Measurements from ENCODE around the gene DUS1L. TPM values are rescaled to one million over a fixed set of nuclear protein-coding genes. Genes with fewer than 3 reads are reported as not detected.

The DUS1L gene
- total RNA-seq, 1 experiment from 2014 or later: 126 TPM

DNA sequence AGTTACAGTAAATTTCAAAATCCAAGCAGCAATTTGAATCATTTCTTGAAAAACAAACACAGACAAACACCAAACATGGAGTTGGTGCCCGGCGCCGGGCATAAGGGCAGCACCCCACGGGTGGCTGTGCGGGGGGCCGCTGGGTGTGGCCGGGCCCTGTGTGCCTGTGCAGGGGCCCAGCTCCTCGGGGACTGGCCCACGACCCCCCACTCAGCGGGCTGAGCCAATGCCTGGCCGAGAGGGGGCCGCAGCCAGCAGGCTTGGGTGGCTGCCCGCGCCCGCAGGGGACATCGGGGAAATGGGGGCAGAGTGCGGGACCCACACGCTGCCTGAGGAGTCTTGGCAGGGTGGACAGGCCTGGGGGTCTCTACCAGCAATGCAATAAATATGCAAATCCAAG is 12.8 kb upstream of the DUS1L start:
- no peak for DNase-seq
- peaks cover 51% of the 10 kb centered on the region for H3K36me3 ChIP-seq
- H3K4me1 ChIP-seq: no peaks in the 10 kb centered on the region
- no peak overlapping the region for H3K27ac ChIP-seq
- H3K27me3 ChIP-seq: no peaks in the 10 kb centered on the region
- no peak overlapping the region for H3K4me3 ChIP-seq
- no peaks in the 10 kb centered on the region for H3K9me3 ChIP-seq (replicated peaks)

DNA sequence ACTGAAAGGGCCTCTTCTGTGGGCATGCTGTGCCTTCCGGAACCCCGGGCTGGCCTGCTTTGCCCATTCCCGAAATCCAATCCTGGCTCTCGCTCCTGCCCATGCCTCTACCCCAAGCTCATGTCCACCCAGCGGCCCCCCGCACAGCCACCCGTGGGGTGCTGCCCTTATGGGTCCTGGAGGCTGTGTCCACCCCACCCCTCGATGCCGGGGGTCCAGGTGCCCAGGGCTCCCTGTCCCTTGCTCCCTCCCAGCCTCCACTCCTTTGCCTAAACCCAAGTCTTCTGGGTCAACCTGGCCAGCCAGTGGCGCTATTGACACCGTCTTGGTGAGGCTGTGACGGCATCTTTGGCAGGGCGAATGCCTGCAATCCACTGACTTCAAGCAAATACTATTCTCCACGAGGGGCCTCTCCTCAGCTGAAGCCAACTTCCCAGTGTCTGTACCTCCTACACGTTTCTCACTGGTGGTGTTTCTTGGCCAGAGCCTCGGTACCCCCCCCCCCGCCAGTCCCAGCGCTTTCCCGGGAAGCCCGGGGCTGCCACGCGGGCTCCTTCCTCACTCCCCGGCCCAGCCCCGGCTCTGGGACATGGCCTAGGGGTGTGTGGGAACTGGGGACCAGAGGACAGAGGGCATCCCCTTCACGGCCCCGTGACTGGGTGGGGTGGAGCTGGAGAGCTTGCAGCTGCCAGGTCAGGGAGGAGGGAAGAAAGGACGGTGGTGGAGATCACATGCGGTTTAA is 12.2 kb upstream of the DUS1L start:
- no peak for DNase-seq
- H3K27me3 ChIP-seq: no peaks in the 10 kb centered on the region
- H3K36me3 ChIP-seq: peaks cover 44% of the 10 kb centered on the region
- H3K4me1 ChIP-seq: no peaks in the 10 kb centered on the region
- H3K9me3 ChIP-seq (replicated peaks): no peaks in the 10 kb centered on the region
- H3K4me3 ChIP-seq: no peak overlapping the region
- H3K27ac ChIP-seq: no peak overlapping the region

DNA sequence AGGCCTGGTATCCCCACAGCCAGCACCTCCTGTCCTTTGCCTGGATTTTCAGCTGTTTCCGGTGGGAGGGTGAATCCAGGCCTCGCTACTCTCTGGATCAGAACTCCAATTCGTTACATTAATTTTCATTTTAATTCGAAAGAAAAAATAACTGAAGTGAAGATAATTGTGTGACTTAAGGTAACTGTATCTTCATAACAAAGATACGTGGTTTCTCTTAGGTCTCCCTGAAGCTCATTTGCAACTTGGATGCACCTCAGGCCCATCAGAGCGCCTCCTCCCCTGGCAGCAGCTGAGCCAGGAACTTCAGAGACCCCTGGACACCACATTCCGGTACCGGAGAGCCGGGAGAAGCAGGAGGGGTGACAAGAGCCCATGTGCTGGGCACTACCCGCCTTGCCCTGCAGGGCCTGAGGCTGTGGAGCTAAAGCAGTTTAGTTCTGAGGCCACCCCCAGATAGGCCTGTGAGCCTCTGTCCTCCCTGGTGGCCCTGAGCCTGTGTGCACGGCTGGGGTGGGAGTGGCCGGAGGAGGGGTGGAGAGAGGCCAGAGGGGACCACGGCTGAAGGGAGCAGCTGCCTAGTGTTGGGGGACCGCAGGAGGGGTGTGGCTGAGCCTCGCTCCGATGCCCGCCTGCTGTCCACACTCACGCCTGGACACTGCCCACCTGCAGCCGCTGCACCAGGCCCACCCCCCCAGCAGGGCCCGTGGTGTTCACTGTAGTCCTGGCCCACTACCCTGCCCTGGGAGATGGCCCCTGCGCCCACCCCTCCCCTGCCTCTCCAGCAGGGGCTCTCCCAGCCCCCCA is 11.4 kb upstream of the DUS1L start:
- H3K36me3 ChIP-seq: peaks cover 36% of the 10 kb centered on the region
- no peak overlapping the region for H3K27ac ChIP-seq
- DNase-seq: no peak
- H3K27me3 ChIP-seq: no peaks in the 10 kb centered on the region
- no peak overlapping the region for H3K4me3 ChIP-seq
- no peaks in the 10 kb centered on the region for H3K4me1 ChIP-seq
- H3K9me3 ChIP-seq (replicated peaks): no peaks in the 10 kb centered on the region

DNA sequence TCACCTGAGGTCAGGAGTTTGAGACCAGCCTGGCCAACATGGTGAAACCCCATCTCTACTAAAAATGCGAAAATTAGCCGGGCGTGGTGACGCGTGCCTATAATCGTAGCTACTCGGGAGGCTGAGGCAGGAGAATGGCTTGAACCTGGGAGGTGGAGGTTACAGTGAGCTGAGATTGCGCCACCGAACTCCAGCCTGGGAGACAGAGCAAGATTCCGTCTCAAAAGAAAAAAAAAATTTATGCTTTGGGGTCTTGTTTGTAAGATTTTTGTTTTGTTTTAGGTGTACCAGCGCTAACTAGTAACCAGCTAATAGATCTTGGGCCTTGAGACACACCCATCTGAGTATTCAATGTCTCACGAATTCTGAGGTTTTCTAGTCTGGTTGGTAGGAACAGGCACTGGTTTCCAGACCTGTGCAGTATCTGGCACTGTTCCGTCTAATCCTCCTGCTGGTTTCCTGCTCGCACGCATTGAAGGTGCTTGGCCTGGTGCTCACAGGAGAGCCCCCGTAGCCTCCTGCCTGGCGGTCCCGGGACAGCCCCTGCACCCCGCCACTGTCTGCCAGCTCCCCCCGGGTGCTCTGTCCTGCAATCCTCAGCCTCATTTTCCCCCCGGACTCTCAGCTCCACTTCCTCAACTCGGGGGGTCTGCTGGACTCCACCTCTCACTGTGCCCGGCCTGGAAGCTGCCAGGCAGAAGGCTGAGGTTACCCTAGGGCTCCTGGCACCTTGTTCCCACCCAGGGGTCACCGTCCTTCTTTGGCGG is 10.6 kb upstream of the DUS1L start:
- DNase-seq: no peak
- Histone ChIP-seq H3K36me3 (peaks cover 31% of the 10 kb centered on the region), H3K9me3 (replicated peaks) (no peaks in the 10 kb centered on the region), H3K27me3 (no peaks in the 10 kb centered on the region), H3K4me3 (no peak overlapping the region), H3K27ac (no peak overlapping the region), H3K4me1 (no peaks in the 10 kb centered on the region)

DNA sequence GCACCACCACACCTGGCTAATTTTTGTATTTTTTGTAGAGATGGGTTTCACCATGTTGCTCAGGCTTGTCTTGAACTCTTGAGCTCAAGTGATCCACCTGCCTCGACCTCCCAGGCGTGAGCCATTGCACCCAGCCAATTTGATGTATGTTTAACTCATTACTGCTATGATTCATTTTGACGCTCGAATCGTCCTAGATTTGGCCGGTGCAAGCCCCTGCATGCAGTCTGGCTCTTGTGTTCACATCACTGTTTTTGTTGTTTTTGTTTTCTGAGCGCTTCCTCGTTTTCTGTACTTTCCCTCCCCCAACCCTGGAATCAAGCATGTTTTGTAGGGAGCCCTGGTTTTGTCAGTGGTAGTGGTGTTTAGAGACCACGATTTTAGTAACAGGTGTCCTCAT is 7.8 kb upstream of the DUS1L start:
- H3K36me3 ChIP-seq: peaks cover 7% of the 10 kb centered on the region; the same call in 1 of the 2 replicates
- H3K9me3 ChIP-seq (replicated peaks): no peaks in the 10 kb centered on the region
- no peak for DNase-seq
- H3K27ac ChIP-seq: no peak overlapping the region
- no peaks in the 10 kb centered on the region for H3K4me1 ChIP-seq
- no peaks in the 10 kb centered on the region for H3K27me3 ChIP-seq
- no peak overlapping the region for H3K4me3 ChIP-seq

DNA sequence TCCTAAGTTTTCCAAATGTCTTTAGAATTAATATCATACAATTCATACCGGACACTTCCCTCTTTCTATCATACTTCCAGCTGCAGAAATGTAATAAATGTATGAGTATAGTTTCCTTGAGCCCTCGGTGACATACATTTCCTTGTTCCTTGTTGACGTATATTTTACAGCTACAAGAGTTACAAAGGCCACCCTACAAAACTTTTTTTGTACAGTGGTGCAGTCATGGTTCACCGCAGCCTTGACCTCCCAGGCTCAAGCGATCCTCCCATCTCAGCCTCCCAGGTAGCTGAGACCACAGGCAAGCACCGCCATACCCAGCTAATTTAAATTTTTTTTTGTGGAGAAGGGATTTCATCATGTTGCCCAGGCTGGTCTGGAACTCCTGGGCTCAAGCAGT is 7.2 kb upstream of the DUS1L start:
- DNase-seq: no peak
- Histone ChIP-seq H3K36me3 (0 out of 2 replicates have a peak, but pooled peaks cover under 1% of the 10 kb centered on the region), H3K27me3 (no peaks in the 10 kb centered on the region), H3K4me1 (no peaks in the 10 kb centered on the region), H3K9me3 (replicated peaks) (no peaks in the 10 kb centered on the region), H3K4me3 (no peak overlapping the region), H3K27ac (no peak overlapping the region)

DNA sequence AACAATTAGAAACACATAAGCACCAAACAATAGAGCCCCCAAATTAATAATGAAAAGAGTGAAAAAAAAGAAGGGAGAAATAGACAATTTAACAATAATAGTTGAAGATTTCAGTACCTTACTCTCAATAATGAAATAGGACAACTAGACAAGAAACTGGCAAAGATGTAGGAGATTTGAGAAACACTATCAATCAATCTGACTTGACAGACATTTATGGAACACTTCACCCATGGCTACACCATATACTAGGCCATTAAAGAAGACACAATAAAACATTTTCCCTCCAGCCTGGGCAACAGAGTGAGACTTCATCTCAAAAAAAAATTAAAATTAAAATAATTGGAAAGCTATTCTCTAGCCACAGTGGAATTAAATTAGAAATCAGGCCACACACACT is 5.0 kb upstream of the DUS1L start:
- no peaks in the 10 kb centered on the region for H3K36me3 ChIP-seq
- no peaks in the 10 kb centered on the region for H3K27me3 ChIP-seq
- no peak overlapping the region for H3K4me3 ChIP-seq
- H3K4me1 ChIP-seq: peaks cover 5% of the 10 kb centered on the region; the same call in 1 of the 2 replicates
- H3K27ac ChIP-seq: no peak overlapping the region
- DNase-seq: no peak
- no peaks in the 10 kb centered on the region for H3K9me3 ChIP-seq (replicated peaks)

DNA sequence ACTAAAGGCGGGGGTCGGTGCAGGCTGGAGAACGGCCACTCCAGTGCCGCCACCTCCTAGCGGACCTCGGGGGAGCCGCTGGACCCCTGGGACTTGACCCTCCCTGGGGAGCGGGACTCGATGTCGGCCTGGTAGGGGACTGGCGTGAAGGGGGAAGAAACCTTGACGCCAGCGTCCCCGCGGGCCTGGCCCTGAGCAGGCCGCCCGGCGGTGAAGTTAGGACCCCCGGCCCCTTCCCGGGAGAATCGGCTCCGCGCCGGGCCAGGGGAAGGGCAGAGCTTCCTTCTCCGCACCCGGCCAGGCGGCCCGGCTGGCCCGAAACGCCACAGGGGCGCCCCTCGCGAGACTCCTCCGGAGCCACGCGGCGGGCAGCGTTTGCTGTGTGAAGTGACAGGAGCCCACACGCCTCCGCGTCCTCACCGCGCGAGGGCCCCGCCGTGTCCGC is 389 bp downstream of the DUS1L start:
- Histone ChIP-seq H3K27me3 (no peaks in the 10 kb centered on the region), H3K4me3 (peak overlapping the region; percentile 97), H3K9me3 (replicated peaks) (no peaks in the 10 kb centered on the region), H3K27ac (peak overlapping the region; percentile 26; the same call in 1 of the 2 replicates), H3K36me3 (peaks cover 18% of the 10 kb centered on the region), H3K4me1 (peaks cover 10% of the 10 kb centered on the region; the same call in 1 of the 2 replicates)
- peak in 1 of 2 experiments; percentile 54 for DNase-seq

DNA sequence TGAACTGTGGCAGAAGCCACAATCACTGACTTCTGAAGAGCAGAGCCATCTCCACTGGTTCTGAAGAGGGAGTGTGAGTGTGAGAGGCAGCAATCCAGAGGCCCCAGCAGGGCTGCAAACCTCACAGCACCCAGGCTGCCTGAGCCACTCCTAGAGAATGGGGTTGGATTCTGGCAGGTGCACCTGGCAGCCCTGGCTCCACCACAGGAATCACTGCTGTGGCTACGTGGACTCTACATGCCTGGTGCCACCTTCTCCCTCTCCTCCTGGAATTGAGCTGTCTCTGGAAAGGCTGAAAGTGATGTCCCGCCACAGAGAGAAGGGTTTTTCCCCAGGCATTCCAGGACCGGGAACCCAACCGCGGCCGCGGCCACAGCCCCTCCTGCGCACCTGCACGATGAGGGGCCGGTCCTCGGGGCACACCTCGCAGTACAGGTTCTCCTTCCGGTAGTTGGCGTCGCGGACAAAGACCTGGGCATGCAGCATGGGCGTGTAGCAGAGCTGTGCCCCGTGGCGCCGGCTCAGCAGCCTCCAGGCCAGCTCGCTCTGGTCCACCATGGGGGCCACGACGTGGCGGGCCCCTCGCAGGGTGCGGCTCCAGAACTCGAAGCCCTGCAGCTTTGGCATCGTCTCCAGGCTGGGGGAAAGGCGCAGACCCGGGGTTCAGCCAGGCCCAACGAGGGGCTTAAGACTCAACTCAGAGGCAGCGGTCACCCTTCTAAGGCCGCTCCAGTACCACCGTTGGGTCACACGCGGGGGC is 991 bp downstream of the DUS1L start:
- Histone ChIP-seq H3K9me3 (replicated peaks) (no peaks in the 10 kb centered on the region), H3K27me3 (no peaks in the 10 kb centered on the region), H3K4me1 (peaks cover 12% of the 10 kb centered on the region; the same call in 1 of the 2 replicates), H3K36me3 (peaks cover 18% of the 10 kb centered on the region), H3K27ac (no peak overlapping the region; the same call in 1 of the 2 replicates), H3K4me3 (peak overlapping the region; percentile 97)
- DNase-seq: no peak

DNA sequence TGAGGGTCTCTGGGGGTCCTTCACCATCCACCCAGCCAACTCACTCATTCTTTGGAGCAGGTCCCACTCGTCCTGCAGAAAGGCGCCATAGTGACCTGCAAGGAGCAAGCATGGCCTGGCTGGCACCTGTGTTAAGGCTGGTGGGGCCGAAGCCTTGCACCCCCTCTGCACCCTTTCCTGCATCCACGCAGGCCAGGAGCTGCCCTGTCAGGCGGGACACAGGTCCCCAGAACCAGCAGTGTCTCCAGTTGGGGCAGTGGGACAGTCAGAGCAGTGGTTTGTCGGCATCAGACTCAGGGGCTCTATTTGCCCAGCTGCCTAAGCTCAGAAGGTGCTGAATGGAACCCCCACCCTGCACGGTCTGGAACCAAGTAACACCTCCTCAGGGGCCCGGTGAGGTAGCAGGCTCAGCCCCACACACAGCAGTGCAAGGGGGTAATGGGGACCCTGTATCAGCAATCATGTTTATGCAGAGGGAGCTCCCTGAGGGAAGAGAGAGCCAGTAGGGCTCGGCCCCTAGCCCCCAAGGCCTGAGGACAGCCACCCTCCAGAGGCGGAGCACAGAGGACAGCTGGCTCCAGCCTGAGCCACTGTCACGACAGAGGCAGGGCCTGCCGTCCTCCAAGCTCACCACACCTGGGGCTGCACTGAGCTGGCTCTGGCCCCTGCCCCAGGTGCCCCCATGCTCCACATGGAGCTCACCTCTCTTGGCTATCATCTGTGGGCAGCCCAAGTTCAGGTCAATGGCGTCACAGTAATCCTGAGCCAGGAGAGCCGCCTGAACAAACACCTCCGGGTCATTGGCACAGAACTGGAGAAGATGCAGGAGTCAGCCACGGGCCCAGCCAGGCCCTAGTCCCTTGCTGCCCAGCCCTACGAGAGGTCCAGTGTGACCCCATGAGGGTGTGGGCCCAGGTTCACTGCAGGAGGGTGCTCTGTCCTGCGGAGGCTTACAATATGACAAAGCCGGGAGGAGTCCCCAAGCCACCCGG is 1.9 kb downstream of the DUS1L start:
- peaks cover 21% of the 10 kb centered on the region for H3K36me3 ChIP-seq
- H3K27ac ChIP-seq: no peak overlapping the region
- no peaks in the 10 kb centered on the region for H3K9me3 ChIP-seq (replicated peaks)
- no peak overlapping the region for H3K4me3 ChIP-seq
- H3K27me3 ChIP-seq: no peaks in the 10 kb centered on the region
- no peak for DNase-seq
- H3K4me1 ChIP-seq: peaks cover 14% of the 10 kb centered on the region; the same call in 1 of the 2 replicates

DNA sequence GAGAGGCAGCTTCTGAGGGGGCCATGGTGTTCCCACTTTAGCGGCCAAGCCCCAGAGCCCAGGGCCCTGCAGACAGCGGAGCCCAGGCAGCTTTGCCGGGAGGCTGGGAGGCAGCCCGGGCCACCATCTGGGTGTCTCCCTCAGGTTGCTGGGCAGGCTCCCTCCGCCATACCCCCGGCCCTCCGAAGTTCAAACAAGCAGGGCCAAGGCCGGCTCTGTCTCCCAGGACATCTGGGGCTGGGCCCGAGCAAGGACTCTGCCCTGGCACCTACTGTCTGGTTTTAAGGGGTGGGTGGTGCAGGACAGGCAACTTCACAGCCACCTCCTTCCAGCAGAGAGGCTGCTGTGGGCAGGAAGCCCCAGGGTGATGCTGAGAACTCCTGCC is 2.6 kb downstream of the DUS1L start:
- no peak for DNase-seq
- H3K4me1 ChIP-seq: peaks cover 14% of the 10 kb centered on the region; the same call in 1 of the 2 replicates
- H3K36me3 ChIP-seq: peaks cover 28% of the 10 kb centered on the region
- no peaks in the 10 kb centered on the region for H3K9me3 ChIP-seq (replicated peaks)
- no peaks in the 10 kb centered on the region for H3K27me3 ChIP-seq
- H3K27ac ChIP-seq: no peak overlapping the region
- no peak overlapping the region for H3K4me3 ChIP-seq

DNA sequence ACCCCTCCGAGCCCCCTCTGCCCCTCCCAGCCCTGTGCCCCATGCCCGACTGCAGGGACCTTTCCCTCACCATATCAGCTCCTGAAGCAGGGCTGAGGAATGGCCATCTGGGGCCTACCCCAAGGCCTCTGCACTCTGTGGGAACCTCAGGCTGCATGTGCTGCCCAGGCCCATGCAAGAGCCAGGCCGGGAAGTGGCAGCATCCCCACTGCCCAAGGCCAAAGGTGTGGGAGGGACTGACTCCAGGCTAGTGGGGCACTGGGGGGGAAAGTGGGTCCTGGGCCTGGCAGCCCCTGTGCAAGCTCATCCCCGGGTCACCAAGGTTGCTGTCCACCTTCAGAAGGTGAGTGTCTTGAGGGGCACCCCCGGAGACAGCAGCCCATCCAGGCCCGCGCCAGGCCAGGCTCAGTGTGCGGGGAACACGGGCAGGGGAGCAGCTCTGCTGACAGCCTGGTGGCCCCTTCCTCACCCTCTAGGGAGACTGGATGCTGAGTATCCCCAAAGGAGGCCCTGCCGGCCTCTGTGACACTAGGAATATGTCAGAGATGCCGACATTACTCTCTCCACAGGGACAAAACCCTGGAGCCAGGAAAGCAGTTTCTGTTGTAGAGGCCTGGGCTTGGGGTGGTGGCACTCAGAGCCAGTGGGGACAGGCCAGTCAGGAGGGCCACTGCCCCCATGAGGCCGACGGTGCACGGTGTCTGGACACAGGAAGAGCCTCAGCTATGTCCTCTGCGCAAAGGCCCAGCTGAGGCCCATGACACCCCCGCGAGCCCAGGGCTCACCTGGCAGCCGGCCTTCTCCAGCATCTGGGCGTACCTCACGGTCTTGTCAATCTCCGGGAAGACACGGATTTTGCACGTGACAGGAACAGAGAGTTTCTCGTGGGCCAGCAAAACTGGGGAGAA is 3.3 kb downstream of the DUS1L start:
- Histone ChIP-seq H3K4me1 (peaks cover 14% of the 10 kb centered on the region; the same call in 1 of the 2 replicates), H3K9me3 (replicated peaks) (no peaks in the 10 kb centered on the region), H3K27ac (no peak overlapping the region), H3K4me3 (no peak overlapping the region), H3K36me3 (peaks cover 34% of the 10 kb centered on the region), H3K27me3 (no peaks in the 10 kb centered on the region)
- no peak for DNase-seq
